Glutamatergic neuron (in vitro differentiated cells): ENCODE results near the gene SLC6A18. TPM values are rescaled to one million over a fixed set of nuclear protein-coding genes. Genes with fewer than 3 reads are reported as not detected.

Experiments used
- DNase-seq: peaks from one replicate; pipeline ENCODE4 v3.0.0; 2022
- H3K27ac Mint-ChIP-seq: one replicate; pipeline ENCODE4 v1.8.0; 2020; ENCODE audit warnings: mild to moderate bottlenecking, mixed read lengths, inconsistent platforms; ENCODE audit not compliant: unreplicated experiment
- H3K27me3 Mint-ChIP-seq: one replicate; pipeline ENCODE4 v1.8.0; 2020; ENCODE audit warnings: mild to moderate bottlenecking, moderate library complexity, mixed read lengths, inconsistent platforms; ENCODE audit not compliant: unreplicated experiment
- H3K36me3 Mint-ChIP-seq: one replicate; pipeline ENCODE4 v1.8.0; 2020; ENCODE audit warnings: mild to moderate bottlenecking, mixed read lengths, inconsistent platforms; ENCODE audit not compliant: unreplicated experiment
- H3K4me1 Mint-ChIP-seq: one replicate; pipeline ENCODE4 v1.8.0; 2020; ENCODE audit warnings: mild to moderate bottlenecking, low read depth, mixed read lengths, inconsistent platforms; ENCODE audit not compliant: unreplicated experiment
- H3K4me3 Mint-ChIP-seq: one replicate; pipeline ENCODE4 v1.8.0; 2020; ENCODE audit warnings: mild to moderate bottlenecking, mixed read lengths, inconsistent platforms; ENCODE audit not compliant: unreplicated experiment
- H3K9me3 Mint-ChIP-seq: one replicate; pipeline ENCODE4 v1.8.0; 2020; ENCODE audit warnings: mild to moderate bottlenecking, moderate library complexity, mixed read lengths, inconsistent platforms; ENCODE audit not compliant: unreplicated experiment
- CTCF ChIP-seq: fragments of 200-600 bp; sonication (generic); IDR thresholded peaks from one replicate; pipeline ENCODE4 v1.5.0; 2021; ENCODE audit not compliant: partially characterized antibody, unreplicated experiment
- total RNA-seq: library from RNA; stranded (reverse); fragmentation: NEBNext Ultra II Directional; extraction: Animal tissue kit (Norgen Biotek cat#: 25700); gene quantifications from one replicate; pipeline ENCODE4 v1.2.1, GENCODE V29; 2021; ENCODE audit not compliant: unreplicated experiment

The SLC6A18 gene
- total RNA-seq, 1 donor from 2014 or later: not detected

DNA sequence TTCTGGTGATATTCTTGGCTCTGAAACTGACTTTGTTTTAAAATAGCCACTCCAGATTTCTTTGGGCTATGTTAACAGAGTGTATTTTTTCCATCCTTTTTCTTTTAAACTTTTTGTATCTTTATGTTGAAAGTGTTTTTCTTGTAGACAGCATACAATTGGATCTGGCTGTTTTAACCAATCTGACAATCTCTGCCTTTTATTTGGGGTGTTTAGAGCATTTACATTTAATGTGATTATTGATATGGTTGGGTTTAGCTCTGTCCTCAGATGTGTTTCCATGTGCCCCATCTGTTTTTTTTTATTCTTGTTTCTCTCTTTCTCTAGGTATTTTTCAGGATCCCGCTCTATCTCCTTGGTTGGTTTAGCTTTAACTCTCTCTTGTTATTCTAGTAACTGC lies 10.7 kb downstream of the SLC6A18 start:
- Mint-ChIP-seq H3K27ac (no peak overlapping the region), H3K9me3 (peaks cover 12% of the 10 kb centered on the region), H3K4me1 (no peaks in the 10 kb centered on the region), H3K36me3 (peaks cover 11% of the 10 kb centered on the region), H3K27me3 (peaks cover 4% of the 10 kb centered on the region), H3K4me3 (no peak overlapping the region)
- no peak for DNase-seq
- TF ChIP-seq CTCF: no peak

DNA sequence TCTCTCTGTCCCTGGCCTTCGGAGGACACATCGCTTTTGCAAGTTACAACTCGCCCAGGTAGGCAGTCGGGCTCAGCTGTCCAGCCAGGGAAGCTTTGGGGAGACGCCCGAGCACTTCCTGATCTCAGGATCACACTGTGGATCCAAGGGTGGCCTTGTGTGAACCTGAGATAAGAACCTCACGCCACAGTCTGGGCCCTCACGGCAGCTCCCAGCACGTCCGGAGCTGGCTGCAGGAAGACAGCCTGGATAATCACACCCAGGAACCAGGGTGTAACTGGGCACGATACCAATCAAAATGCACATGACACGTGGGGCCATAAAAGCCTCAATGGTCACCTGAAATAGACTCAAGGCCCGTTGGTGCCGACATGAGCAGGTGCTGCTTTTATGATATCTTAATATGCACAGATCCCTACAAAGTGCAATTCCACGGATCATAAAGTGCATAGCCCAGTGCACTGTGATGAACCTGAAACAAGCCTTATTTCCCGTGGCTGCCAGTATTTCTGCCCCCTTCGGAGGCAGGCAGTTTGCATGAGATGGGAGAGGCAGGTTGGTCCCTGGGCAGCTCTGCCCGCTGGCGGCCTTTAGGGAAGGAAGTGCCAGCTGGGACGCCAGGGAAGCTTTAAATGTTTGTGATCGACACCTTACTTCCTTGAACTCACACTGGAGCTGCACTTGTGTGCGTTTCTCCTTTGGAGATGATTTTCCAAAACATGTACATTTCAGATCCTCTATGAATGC lies 14.5 kb downstream of the SLC6A18 start:
- no peak for TF ChIP-seq CTCF
- Mint-ChIP-seq H3K4me1 (no peaks in the 10 kb centered on the region), H3K27me3 (peaks cover 4% of the 10 kb centered on the region), H3K36me3 (peaks cover 11% of the 10 kb centered on the region), H3K27ac (no peak overlapping the region), H3K4me3 (no peak overlapping the region), H3K9me3 (peaks cover 16% of the 10 kb centered on the region)
- no peak for DNase-seq

DNA sequence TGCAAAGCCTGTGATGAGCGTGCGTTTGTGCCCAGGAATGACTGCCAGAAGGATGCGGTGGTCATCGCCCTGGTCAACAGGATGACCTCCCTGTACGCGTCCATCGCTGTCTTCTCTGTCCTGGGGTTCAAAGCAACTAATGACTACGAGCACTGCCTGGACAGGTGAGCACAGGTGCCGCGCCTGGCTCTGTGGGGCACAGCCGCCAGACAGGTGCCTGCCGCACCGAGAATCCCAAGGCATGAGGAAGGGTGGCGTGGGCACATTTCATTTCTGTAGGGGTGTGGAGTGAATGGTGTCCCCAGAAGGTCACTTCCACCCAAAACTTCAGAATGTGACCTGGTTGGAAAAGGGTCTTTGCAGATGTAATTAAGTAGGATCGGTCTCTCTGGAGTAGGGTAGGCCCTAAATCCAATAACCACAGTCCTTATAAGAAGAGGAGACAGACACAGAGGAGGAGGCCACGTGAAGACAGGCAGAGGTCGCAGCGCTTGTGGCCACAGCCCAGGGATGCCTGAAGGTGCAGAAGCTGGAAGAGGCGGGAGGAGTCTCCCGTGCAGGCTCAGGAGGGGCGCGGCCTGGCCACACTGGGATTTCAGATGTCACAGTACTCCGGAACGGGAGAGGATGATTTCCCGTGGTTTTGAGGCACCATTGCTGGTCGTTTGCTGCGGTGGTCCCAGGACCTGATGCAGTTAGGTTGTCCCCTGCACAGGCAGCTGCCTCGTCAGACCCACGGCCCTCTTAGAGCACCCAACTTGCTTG lies 15.5 kb downstream of the SLC6A18 start:
- Mint-ChIP-seq H3K27me3 (peaks cover 4% of the 10 kb centered on the region), H3K27ac (no peak overlapping the region), H3K4me1 (no peaks in the 10 kb centered on the region), H3K36me3 (peaks cover 9% of the 10 kb centered on the region), H3K4me3 (no peak overlapping the region), H3K9me3 (peaks cover 14% of the 10 kb centered on the region)
- TF ChIP-seq CTCF: no peak
- no peak for DNase-seq

GRCh38 chr5:1241509-1242080 lies 16.4 kb downstream of the SLC6A18 start:
- no peak for DNase-seq
- H3K36me3 Mint-ChIP-seq: peaks cover under 1% of the 10 kb centered on the region
- H3K4me1 Mint-ChIP-seq: no peaks in the 10 kb centered on the region
- H3K4me3 Mint-ChIP-seq: no peak overlapping the region
- H3K9me3 Mint-ChIP-seq: peaks cover 8% of the 10 kb centered on the region
- TF ChIP-seq CTCF: no peak
- H3K27ac Mint-ChIP-seq: no peak overlapping the region
- peaks cover 4% of the 10 kb centered on the region for H3K27me3 Mint-ChIP-seq
